HEK293 (cell line): ENCODE measurements around the gene ACAP3.

Experiments
- CTCF ChIA-PET: fragments of 350-600 bp; formaldehyde crosslinking; extraction: SDS; loops from one replicate; lab custom pipeline; 2021; ENCODE audit warnings: antibody characterized with exemption; lab: Yijun Ruan, JAX
- POLR2A ChIA-PET: fragments of 300-600 bp; formaldehyde crosslinking; extraction: SDS; loops from one replicate; lab custom pipeline; 2020; ENCODE audit warnings: antibody characterized with exemption, inconsistent platforms; lab: Yijun Ruan, JAX
- H3K27ac ChIP-seq: fragments of 200-500 bp; sonication (Bioruptor generic); 2 replicates; pipeline ENCODE4 v1.5.1; 2014; ENCODE audit warnings: low read depth, low read length, control low read depth, inconsistent platforms; ENCODE audit errors: extremely low read depth
- H3K36me3 ChIP-seq, 2 experiments: fragments of 200-500 bp in 1 of 2; sonication (Bioruptor generic) in 1 of 2; 1 replicate in 1 of 2; 2 replicates in 1 of 2; pipeline ENCODE4 v1.5.1; 2014 to 2017; ENCODE audit warnings: inconsistent platforms in 2 of 2, low read length in 2 of 2; ENCODE audit not compliant: control insufficient read depth in 2 of 2, insufficient read depth in 1 of 2
- H3K4me1 ChIP-seq: fragments of 200-500 bp; sonication (Bioruptor generic); 2 replicates; pipeline ENCODE4 v1.5.1; 2014; ENCODE audit warnings: mild to moderate bottlenecking, low read length, inconsistent platforms; ENCODE audit not compliant: control insufficient read depth, insufficient read depth
- H3K4me3 ChIP-seq: 2 replicates; pipeline ENCODE4 v1.5.1; 2011; ENCODE audit warnings: low read depth, mild to moderate bottlenecking, control low read depth, low read length, moderate library complexity
- H3K9me3 ChIP-seq: fragments of 200-500 bp; sonication (Bioruptor generic); 2 replicates; pipeline ENCODE4 v1.5.1; 2014; ENCODE audit warnings: low read depth, low read length, inconsistent platforms; ENCODE audit not compliant: control insufficient read depth, insufficient read depth
- RBAK ChIP-seq: fragments of 450-650 bp; formaldehyde crosslinking; IDR thresholded peaks from 2 replicates; pipeline ENCODE4 v1.5.1; 2016; ENCODE audit warnings: missing biosample characterization, missing genetic modification characterization
- ZBTB7A ChIP-seq: fragments of 450-650 bp; formaldehyde crosslinking; IDR thresholded peaks from 2 replicates; pipeline ENCODE4 v1.5.1; 2016; ENCODE audit warnings: low read depth, missing biosample characterization, missing genetic modification characterization
- ZFHX2 ChIP-seq: fragments of 450-650 bp; formaldehyde crosslinking; conservative IDR thresholded peaks from 2 replicates; pipeline ENCODE4 v1.5.1; 2016; ENCODE audit warnings: missing biosample characterization, missing genetic modification characterization
- ZFP37 ChIP-seq: fragments of 450-650 bp; formaldehyde crosslinking; IDR thresholded peaks from 2 replicates; pipeline ENCODE4 v1.5.1; 2016; ENCODE audit warnings: missing biosample characterization, missing genetic modification characterization
- ZFP69B ChIP-seq: fragments of 450-650 bp; formaldehyde crosslinking; IDR thresholded peaks from 2 replicates; pipeline ENCODE4 v1.5.1; 2016; ENCODE audit warnings: missing biosample characterization, missing genetic modification characterization
- ZNF121 ChIP-seq: fragments of 450-650 bp; formaldehyde crosslinking; IDR thresholded peaks from 2 replicates; pipeline ENCODE4 v1.5.1; 2016; ENCODE audit warnings: missing biosample characterization, missing genetic modification characterization
- ZNF174 ChIP-seq: fragments of 450-650 bp; formaldehyde crosslinking; IDR thresholded peaks from 2 replicates; pipeline ENCODE4 v1.5.0; 2017; ENCODE audit warnings: missing biosample characterization, mild to moderate bottlenecking, missing genetic modification characterization
- ZNF211 ChIP-seq: fragments of 450-650 bp; formaldehyde crosslinking; IDR thresholded peaks from 2 replicates; pipeline ENCODE4 v1.5.1; 2016; ENCODE audit warnings: low read depth, missing biosample characterization, missing genetic modification characterization
- ZNF335 ChIP-seq: fragments of 450-650 bp; formaldehyde crosslinking; conservative IDR thresholded peaks from 2 replicates; pipeline ENCODE4 v1.5.1; 2016; ENCODE audit warnings: missing biosample characterization, missing genetic modification characterization
- ZNF366 ChIP-seq: fragments of 450-650 bp; formaldehyde crosslinking; conservative IDR thresholded peaks from 2 replicates; pipeline ENCODE4 v1.5.1; 2016; ENCODE audit warnings: missing biosample characterization, missing genetic modification characterization
- ZNF394 ChIP-seq: fragments of 450-650 bp; formaldehyde crosslinking; IDR thresholded peaks from 2 replicates; pipeline ENCODE4 v1.5.1; 2016; ENCODE audit warnings: missing biosample characterization, missing genetic modification characterization, mild to moderate bottlenecking, moderate library complexity, borderline replicate concordance
- ZNF530 ChIP-seq: fragments of 450-650 bp; formaldehyde crosslinking; IDR thresholded peaks from 2 replicates; pipeline ENCODE4 v1.5.1; 2016; ENCODE audit warnings: low read depth, missing biosample characterization, missing genetic modification characterization
- ZNF777 ChIP-seq: fragments of 450-650 bp; formaldehyde crosslinking; IDR thresholded peaks from 2 replicates; pipeline ENCODE4 v1.5.1; 2017; ENCODE audit warnings: missing biosample characterization, missing genetic modification characterization, borderline replicate concordance
- ZNF837 ChIP-seq: fragments of 450-650 bp; formaldehyde crosslinking; IDR thresholded peaks from 2 replicates; pipeline ENCODE4 v1.5.1; 2016; ENCODE audit warnings: missing biosample characterization, missing genetic modification characterization
- ZXDB ChIP-seq: fragments of 450-650 bp; formaldehyde crosslinking; IDR thresholded peaks from 2 replicates; pipeline ENCODE4 v1.5.1; 2016; ENCODE audit warnings: missing biosample characterization, missing genetic modification characterization
- TF ChIP-seq, protein P1 (sequence below): fragments of 450-650 bp; formaldehyde crosslinking; IDR thresholded peaks from 2 replicates; pipeline ENCODE4 v1.5.1; 2016; ENCODE audit warnings: missing biosample characterization, missing genetic modification characterization
- TF ChIP-seq, protein P2 (sequence below): fragments of 450-650 bp; formaldehyde crosslinking; IDR thresholded peaks from 2 replicates; pipeline ENCODE4 v1.5.1; 2016; ENCODE audit warnings: missing biosample characterization, missing genetic modification characterization
- TF ChIP-seq, protein P3 (sequence below): fragments of 450-650 bp; formaldehyde crosslinking; IDR thresholded peaks from 2 replicates; pipeline ENCODE4 v1.5.1; 2016; ENCODE audit warnings: missing biosample characterization, missing genetic modification characterization, borderline replicate concordance
- TF ChIP-seq, protein P4 (sequence below): fragments of 450-650 bp; formaldehyde crosslinking; IDR thresholded peaks from 2 replicates; pipeline ENCODE4 v1.5.1; 2017; ENCODE audit warnings: missing biosample characterization, missing genetic modification characterization
- TF ChIP-seq, protein P5 (sequence below): fragments of 450-650 bp; formaldehyde crosslinking; IDR thresholded peaks from 2 replicates; pipeline ENCODE4 v1.5.1; 2016; ENCODE audit warnings: missing biosample characterization, missing genetic modification characterization
- TF ChIP-seq, protein P6 (sequence below): fragments of 450-650 bp; formaldehyde crosslinking; IDR thresholded peaks from 2 replicates; pipeline ENCODE4 v1.5.1; 2016; ENCODE audit warnings: missing biosample characterization, missing genetic modification characterization

Gene ACAP3

DNA sequence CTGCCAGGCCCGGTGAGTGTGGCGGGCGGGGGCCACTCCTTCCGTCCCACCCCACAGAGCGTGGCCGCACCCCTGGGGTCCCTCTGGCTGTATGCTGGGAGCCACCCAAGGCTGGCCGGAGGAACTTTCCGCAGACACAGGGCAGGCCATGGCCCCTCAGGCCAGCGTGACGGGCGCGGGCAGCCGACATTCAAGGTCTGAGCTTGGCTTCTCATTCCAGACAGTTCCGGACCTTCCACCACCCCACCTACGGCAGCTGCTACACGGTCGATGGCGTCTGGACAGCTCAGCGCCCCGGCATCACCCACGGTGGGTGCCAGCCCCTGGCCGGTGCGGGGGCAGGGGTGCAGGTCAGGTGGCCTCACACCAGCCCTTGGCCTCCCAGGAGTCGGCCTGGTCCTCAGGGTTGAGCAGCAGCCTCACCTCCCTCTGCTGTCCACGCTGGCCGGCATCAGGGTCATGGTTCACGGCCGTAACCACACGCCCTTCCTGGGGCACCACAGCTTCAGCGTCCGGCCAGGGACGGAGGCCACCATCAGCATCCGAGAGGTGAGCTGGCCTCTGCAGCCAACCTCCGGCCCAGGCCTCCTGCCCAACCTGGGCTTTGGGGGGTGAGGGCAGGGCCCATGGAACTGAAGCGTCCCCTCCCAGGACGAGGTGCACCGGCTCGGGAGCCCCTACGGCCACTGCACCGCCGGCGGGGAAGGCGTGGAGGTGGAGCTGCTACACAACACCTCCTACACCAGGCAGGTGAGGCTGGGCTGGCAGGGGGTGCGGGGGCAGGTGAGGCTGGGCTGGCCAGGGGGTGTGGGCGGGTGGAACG is 20.2 kb downstream of the ACAP3 start:
- POLR2A ChIA-PET, result interaction anchor here (1.1 kb wide), 1 partner anchor 14 kb away, joined by 3 read pairs; the partner anchor contains the start of gene UBE2J2
- TF ChIP-seq ZNF174, result no peak
- TF ChIP-seq RBAK, result no peak
- TF ChIP-seq ZXDB, result no peak
- TF ChIP-seq ZNF366 (tag by site-specific recombination), result no peak
- TF ChIP-seq, protein P1, sequence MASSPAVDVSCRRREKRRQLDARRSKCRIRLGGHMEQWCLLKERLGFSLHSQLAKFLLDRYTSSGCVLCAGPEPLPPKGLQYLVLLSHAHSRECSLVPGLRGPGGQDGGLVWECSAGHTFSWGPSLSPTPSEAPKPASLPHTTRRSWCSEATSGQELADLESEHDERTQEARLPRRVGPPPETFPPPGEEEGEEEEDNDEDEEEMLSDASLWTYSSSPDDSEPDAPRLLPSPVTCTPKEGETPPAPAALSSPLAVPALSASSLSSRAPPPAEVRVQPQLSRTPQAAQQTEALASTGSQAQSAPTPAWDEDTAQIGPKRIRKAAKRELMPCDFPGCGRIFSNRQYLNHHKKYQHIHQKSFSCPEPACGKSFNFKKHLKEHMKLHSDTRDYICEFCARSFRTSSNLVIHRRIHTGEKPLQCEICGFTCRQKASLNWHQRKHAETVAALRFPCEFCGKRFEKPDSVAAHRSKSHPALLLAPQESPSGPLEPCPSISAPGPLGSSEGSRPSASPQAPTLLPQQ (tag by site-specific recombination), result no peak
- TF ChIP-seq, protein P2, sequence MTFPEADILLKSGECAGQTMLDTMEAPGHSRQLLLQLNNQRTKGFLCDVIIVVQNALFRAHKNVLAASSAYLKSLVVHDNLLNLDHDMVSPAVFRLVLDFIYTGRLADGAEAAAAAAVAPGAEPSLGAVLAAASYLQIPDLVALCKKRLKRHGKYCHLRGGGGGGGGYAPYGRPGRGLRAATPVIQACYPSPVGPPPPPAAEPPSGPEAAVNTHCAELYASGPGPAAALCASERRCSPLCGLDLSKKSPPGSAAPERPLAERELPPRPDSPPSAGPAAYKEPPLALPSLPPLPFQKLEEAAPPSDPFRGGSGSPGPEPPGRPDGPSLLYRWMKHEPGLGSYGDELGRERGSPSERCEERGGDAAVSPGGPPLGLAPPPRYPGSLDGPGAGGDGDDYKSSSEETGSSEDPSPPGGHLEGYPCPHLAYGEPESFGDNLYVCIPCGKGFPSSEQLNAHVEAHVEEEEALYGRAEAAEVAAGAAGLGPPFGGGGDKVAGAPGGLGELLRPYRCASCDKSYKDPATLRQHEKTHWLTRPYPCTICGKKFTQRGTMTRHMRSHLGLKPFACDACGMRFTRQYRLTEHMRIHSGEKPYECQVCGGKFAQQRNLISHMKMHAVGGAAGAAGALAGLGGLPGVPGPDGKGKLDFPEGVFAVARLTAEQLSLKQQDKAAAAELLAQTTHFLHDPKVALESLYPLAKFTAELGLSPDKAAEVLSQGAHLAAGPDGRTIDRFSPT (tag by site-specific recombination), result no peak
- no peak for TF ChIP-seq ZNF394
- no peak for TF ChIP-seq ZNF777 (tag by site-specific recombination)
- TF ChIP-seq ZFHX2, result no peak
- TF ChIP-seq, protein P3, sequence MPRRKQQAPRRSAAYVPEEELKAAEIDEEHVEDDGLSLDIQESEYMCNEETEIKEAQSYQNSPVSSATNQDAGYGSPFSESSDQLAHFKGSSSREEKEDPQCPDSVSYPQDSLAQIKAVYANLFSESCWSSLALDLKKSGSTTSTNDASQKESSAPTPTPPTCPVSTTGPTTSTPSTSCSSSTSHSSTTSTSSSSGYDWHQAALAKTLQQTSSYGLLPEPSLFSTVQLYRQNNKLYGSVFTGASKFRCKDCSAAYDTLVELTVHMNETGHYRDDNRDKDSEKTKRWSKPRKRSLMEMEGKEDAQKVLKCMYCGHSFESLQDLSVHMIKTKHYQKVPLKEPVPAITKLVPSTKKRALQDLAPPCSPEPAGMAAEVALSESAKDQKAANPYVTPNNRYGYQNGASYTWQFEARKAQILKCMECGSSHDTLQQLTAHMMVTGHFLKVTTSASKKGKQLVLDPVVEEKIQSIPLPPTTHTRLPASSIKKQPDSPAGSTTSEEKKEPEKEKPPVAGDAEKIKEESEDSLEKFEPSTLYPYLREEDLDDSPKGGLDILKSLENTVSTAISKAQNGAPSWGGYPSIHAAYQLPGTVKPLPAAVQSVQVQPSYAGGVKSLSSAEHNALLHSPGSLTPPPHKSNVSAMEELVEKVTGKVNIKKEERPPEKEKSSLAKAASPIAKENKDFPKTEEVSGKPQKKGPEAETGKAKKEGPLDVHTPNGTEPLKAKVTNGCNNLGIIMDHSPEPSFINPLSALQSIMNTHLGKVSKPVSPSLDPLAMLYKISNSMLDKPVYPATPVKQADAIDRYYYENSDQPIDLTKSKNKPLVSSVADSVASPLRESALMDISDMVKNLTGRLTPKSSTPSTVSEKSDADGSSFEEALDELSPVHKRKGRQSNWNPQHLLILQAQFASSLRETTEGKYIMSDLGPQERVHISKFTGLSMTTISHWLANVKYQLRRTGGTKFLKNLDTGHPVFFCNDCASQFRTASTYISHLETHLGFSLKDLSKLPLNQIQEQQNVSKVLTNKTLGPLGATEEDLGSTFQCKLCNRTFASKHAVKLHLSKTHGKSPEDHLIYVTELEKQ (tag by site-specific recombination), result no peak
- TF ChIP-seq ZNF335 (tag by site-specific recombination), result no peak
- no peak for TF ChIP-seq ZBTB7A (tag by site-specific recombination)
- TF ChIP-seq ZNF530 (tag by site-specific recombination), result no peak
- TF ChIP-seq ZNF211, result no peak
- TF ChIP-seq, all 188 proteins: peak for 0
- Histone ChIP-seq H3K27ac (no peak overlapping the region), H3K4me1 (no peaks in the 10 kb centered on the region), H3K36me3 (peaks cover 0 to 1% of the 10 kb centered on the region in 2 experiments; a peak in 1 of 3 replicates), H3K4me3 (no peak overlapping the region), H3K9me3 (no peaks in the 10 kb centered on the region)
- CTCF ChIA-PET, result interaction anchor here (0.6 kb wide), 1 partner anchor 170 kb away, joined by 3 read pairs; no protein-coding TSS in a partner anchor

DNA sequence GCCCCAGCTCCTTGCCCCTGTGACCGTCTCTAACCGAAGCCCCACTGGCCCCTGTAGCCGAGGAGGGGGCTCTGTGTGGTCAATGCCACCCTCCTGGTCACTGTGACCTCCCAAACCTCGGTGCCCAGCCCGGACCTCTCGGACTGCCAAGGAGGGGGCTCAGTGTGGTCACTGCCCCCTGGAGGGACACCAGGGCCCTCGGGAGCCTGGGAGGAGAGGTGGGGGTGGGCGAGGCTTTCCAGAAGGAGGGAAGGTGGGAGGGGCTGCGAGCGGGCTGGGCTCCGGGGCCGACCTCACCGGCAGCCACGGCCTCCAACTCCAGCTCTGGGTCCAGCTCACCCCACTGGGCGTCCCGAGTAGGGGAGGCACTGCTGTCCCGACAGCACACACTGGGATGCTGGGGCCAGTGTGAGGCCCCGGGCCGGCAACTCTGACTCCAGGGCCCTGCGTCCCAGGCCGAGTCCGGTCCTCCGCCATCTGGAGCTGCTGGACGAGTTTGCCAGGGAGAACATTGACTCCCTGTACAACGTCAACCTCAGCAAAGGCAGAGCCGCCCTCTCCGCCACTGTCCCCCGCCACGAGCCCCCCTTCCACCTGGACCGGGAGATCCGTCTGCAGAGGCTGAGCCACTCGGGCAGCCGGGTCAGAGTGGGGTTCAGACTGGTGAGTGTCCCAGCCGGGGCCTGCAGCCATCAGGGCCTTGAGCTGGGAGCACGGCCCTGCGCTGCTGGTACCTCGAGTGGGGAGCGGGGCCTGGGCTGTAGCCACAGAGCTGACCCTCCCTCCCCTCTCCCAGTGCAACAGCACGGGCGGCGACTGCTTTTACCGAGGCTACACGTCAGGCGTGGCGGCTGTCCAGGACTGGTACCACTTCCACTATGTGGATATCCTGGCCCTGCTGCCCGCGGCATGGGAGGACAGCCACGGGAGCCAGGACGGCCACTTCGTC is 21.1 kb downstream of the ACAP3 start:
- H3K36me3 ChIP-seq, result no peaks in the 10 kb centered on the region
- no peaks in the 10 kb centered on the region for H3K4me1 ChIP-seq
- H3K27ac ChIP-seq, result no peak overlapping the region
- POLR2A ChIA-PET, result interaction anchor here (1.1 kb wide), 1 partner anchor 13 kb away, joined by 3 read pairs; the partner anchor contains the start of gene UBE2J2
- CTCF ChIA-PET, result no interaction called here
- H3K4me3 ChIP-seq, result no peak overlapping the region
- H3K9me3 ChIP-seq, result no peaks in the 10 kb centered on the region
- TF ChIP-seq ZFP69B (tag by site-specific recombination), result no peak
- TF ChIP-seq, protein P4, sequence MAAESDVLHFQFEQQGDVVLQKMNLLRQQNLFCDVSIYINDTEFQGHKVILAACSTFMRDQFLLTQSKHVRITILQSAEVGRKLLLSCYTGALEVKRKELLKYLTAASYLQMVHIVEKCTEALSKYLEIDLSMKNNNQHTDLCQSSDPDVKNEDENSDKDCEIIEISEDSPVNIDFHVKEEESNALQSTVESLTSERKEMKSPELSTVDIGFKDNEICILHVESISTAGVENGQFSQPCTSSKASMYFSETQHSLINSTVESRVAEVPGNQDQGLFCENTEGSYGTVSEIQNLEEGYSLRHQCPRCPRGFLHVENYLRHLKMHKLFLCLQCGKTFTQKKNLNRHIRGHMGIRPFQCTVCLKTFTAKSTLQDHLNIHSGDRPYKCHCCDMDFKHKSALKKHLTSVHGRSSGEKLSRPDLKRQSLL (tag by site-specific recombination), result no peak
- TF ChIP-seq, protein P5, sequence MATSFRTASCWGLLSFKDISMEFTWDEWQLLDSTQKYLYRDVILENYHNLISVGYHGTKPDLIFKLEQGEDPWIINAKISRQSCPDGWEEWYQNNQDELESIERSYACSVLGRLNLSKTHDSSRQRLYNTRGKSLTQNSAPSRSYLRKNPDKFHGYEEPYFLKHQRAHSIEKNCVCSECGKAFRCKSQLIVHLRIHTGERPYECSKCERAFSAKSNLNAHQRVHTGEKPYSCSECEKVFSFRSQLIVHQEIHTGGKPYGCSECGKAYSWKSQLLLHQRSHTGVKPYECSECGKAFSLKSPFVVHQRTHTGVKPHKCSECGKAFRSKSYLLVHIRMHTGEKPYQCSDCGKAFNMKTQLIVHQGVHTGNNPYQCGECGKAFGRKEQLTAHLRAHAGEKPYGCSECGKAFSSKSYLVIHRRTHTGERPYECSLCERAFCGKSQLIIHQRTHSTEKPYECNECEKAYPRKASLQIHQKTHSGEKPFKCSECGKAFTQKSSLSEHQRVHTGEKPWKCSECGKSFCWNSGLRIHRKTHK, result no peak
- no peak for TF ChIP-seq ZFP37 (tag by site-specific recombination)
- no peak for TF ChIP-seq ZNF837
- no peak for TF ChIP-seq ZNF121 (tag by site-specific recombination)
- TF ChIP-seq, protein P6, sequence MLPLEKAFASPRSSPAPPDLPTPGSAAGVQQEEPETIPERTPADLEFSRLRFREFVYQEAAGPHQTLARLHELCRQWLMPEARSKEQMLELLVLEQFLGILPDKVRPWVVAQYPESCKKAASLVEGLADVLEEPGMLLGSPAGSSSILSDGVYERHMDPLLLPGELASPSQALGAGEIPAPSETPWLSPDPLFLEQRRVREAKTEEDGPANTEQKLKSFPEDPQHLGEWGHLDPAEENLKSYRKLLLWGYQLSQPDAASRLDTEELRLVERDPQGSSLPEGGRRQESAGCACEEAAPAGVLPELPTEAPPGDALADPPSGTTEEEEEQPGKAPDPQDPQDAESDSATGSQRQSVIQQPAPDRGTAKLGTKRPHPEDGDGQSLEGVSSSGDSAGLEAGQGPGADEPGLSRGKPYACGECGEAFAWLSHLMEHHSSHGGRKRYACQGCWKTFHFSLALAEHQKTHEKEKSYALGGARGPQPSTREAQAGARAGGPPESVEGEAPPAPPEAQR (tag by site-specific recombination), result no peak
